Activated CD4-positive, alpha-beta memory T cell treated with anti-CD3 and anti-CD28 coated beads, Interleukin-2, amount 10 ng/mL, durations not matched to agents 7 days and 5 days (primary cell): ENCODE measurements around the gene KLHL14. TPM values are rescaled to one million over a fixed set of nuclear protein-coding genes. Genes with fewer than 3 reads are reported as not detected.
"Not testable (repeated sequence)": the region's sequence is repeated elsewhere in the genome, so short reads cannot be mapped to it uniquely, and the experiment has no call there.

Experiments used
- CTCF ChIA-PET: fragments of 350-600 bp; sonication (Branson Sonifier 250); formaldehyde crosslinking; loops from one replicate; lab custom pipeline; 2021; ENCODE audit warnings: antibody characterized with exemption, inconsistent platforms; lab: Charles Lee
- POLR2A ChIA-PET: fragments of 350-600 bp; sonication (Branson Sonifier 250); formaldehyde crosslinking; loops from one replicate; lab custom pipeline; 2021; ENCODE audit warnings: antibody characterized with exemption; lab: Charles Lee
- DNase-seq: peaks from one replicate; pipeline ENCODE4 v3.0.0-alpha.2; 2020
- H3K27ac Mint-ChIP-seq: one replicate; pipeline ENCODE4 v1.8.0; 2021; ENCODE audit warnings: mild to moderate bottlenecking, mixed read lengths
- H3K27me3 Mint-ChIP-seq: one replicate; pipeline ENCODE4 v1.8.0; 2021; ENCODE audit warnings: mixed read lengths
- H3K36me3 Mint-ChIP-seq: one replicate; pipeline ENCODE4 v1.8.0; 2021; ENCODE audit warnings: low read depth, mixed read lengths
- H3K4me1 Mint-ChIP-seq: one replicate; pipeline ENCODE4 v1.8.0; 2021; ENCODE audit warnings: mixed read lengths
- H3K4me3 Mint-ChIP-seq: one replicate; pipeline ENCODE4 v1.8.0; 2021; ENCODE audit warnings: mild to moderate bottlenecking, mixed read lengths
- H3K9me3 Mint-ChIP-seq: one replicate; pipeline ENCODE4 v1.8.0; 2021; ENCODE audit warnings: mixed read lengths
- total RNA-seq, 2 experiments: library from RNA; stranded (reverse); gene quantifications; one replicate each; pipeline ENCODE4 v1.2.3, GENCODE V29; 2021

Gene KLHL14
- total RNA-seq, result not detected

GRCh38 chr18:32772581-32773381 lies at the start of gene KLHL14:
TSS of gene KLHL14 (minus strand) at chr18:32773023. CDS start at chr18:32770591, 2,432 bp downstream.
- H3K27me3 Mint-ChIP-seq, result peaks cover 46% of the 10 kb centered on the region
- CTCF ChIA-PET, result no interaction called here

GRCh38 chr18:32822197-32822596 lies 49.4 kb upstream of the KLHL14 start:
- H3K27me3 Mint-ChIP-seq, result no peaks in the 10 kb centered on the region
- H3K9me3 Mint-ChIP-seq, result no peaks in the 10 kb centered on the region
- ChIA-PET POLR2A (no interaction called here), CTCF (no interaction called here)
- no peaks in the 10 kb centered on the region for H3K4me1 Mint-ChIP-seq
- DNase-seq, result no peak
- no peak overlapping the region for H3K4me3 Mint-ChIP-seq
- H3K36me3 Mint-ChIP-seq, result no peaks in the 10 kb centered on the region
- no peak overlapping the region for H3K27ac Mint-ChIP-seq

More at GRCh38 chr18:32772581-32773381, at the start of gene KLHL14:
- Mint-ChIP-seq H3K27ac (no peak within 1 kb of the TSS), H3K9me3 (no peaks in the 10 kb centered on the region), H3K4me1 (no peaks in the 10 kb centered on the region), H3K36me3 (no peaks in the 10 kb centered on the region), H3K4me3 (no peak within 1 kb of the TSS)
- no peak for DNase-seq
- POLR2A ChIA-PET, result no interaction called here

- POLR2A ChIA-PET, result no interaction called here
- Mint-ChIP-seq H3K36me3 (no peaks in the 10 kb centered on the region), H3K9me3 (no peaks in the 10 kb centered on the region), H3K4me1 (no peaks in the 10 kb centered on the region), H3K27ac (no peak overlapping the region), H3K27me3 (no peaks in the 10 kb centered on the region), H3K4me3 (no peak overlapping the region)
- CTCF ChIA-PET, result no interaction called here
- DNase-seq, result no peak
These were observed 43.1 kb upstream of the KLHL14 start for GRCh38 chr18:32815881-32816280.

- Mint-ChIP-seq H3K27me3 (no peaks in the 10 kb centered on the region), H3K9me3 (no peaks in the 10 kb centered on the region), H3K27ac (no peak overlapping the region), H3K4me1 (no peaks in the 10 kb centered on the region), H3K4me3 (no peak overlapping the region), H3K36me3 (no peaks in the 10 kb centered on the region)
- POLR2A ChIA-PET, result no interaction called here
- DNase-seq, result no peak
- CTCF ChIA-PET, result no interaction called here
These were observed 39.5 kb upstream of the KLHL14 start for GRCh38 chr18:32812342-32812741.

- H3K27ac Mint-ChIP-seq, result no peak overlapping the region
- H3K4me3 Mint-ChIP-seq, result no peak overlapping the region
- POLR2A ChIA-PET, result no interaction called here
- no peaks in the 10 kb centered on the region for H3K9me3 Mint-ChIP-seq
- DNase-seq, result no peak
- H3K4me1 Mint-ChIP-seq, result no peaks in the 10 kb centered on the region
- no peaks in the 10 kb centered on the region for H3K27me3 Mint-ChIP-seq
- H3K36me3 Mint-ChIP-seq, result no peaks in the 10 kb centered on the region
- CTCF ChIA-PET, result no interaction called here
These were observed 37.5 kb upstream of the KLHL14 start for GRCh38 chr18:32810314-32810713.

- DNase-seq, result no peak
- ChIA-PET CTCF (no interaction called here), POLR2A (no interaction called here)
- Mint-ChIP-seq H3K4me1 (no peaks in the 10 kb centered on the region), H3K27ac (no peak overlapping the region), H3K4me3 (no peak overlapping the region), H3K36me3 (no peaks in the 10 kb centered on the region), H3K27me3 (no peaks in the 10 kb centered on the region), H3K9me3 (no peaks in the 10 kb centered on the region)
These were observed 32.5 kb upstream of the KLHL14 start for GRCh38 chr18:32805354-32805753.

GRCh38 chr18:32804134-32804888 lies 31.5 kb upstream of the KLHL14 start:
- Mint-ChIP-seq H3K27me3 (no peaks in the 10 kb centered on the region), H3K4me3 (no peak overlapping the region), H3K27ac (no peak overlapping the region), H3K4me1 (no peaks in the 10 kb centered on the region), H3K36me3 (no peaks in the 10 kb centered on the region), H3K9me3 (no peaks in the 10 kb centered on the region)
- POLR2A ChIA-PET, result no interaction called here
- CTCF ChIA-PET, result no interaction called here
- no peak for DNase-seq

- H3K36me3 Mint-ChIP-seq, result no peaks in the 10 kb centered on the region
- no peak overlapping the region for H3K4me3 Mint-ChIP-seq
- POLR2A ChIA-PET, result no interaction called here
- H3K27ac Mint-ChIP-seq, result no peak overlapping the region
- no peaks in the 10 kb centered on the region for H3K4me1 Mint-ChIP-seq
- CTCF ChIA-PET, result no interaction called here
- no peaks in the 10 kb centered on the region for H3K9me3 Mint-ChIP-seq
- H3K27me3 Mint-ChIP-seq, result no peaks in the 10 kb centered on the region
- no peak for DNase-seq
These were observed 30.7 kb upstream of the KLHL14 start for GRCh38 chr18:32803568-32803967.

GRCh38 chr18:32802591-32803451 lies 30.0 kb upstream of the KLHL14 start:
- no peak overlapping the region for H3K4me3 Mint-ChIP-seq
- CTCF ChIA-PET, result no interaction called here
- no peaks in the 10 kb centered on the region for H3K36me3 Mint-ChIP-seq
- no peaks in the 10 kb centered on the region for H3K27me3 Mint-ChIP-seq
- H3K27ac Mint-ChIP-seq, result no peak overlapping the region
- POLR2A ChIA-PET, result no interaction called here
- no peak for DNase-seq
- H3K9me3 Mint-ChIP-seq, result peaks cover 3% of the 10 kb centered on the region
- no peaks in the 10 kb centered on the region for H3K4me1 Mint-ChIP-seq

- ChIA-PET POLR2A (no interaction called here), CTCF (no interaction called here)
- Mint-ChIP-seq H3K27me3 (no peaks in the 10 kb centered on the region), H3K27ac (no peak overlapping the region), H3K9me3 (peaks cover 4% of the 10 kb centered on the region), H3K4me1 (no peaks in the 10 kb centered on the region), H3K4me3 (no peak overlapping the region), H3K36me3 (no peaks in the 10 kb centered on the region)
- DNase-seq, result no peak
These were observed 28.4 kb upstream of the KLHL14 start for GRCh38 chr18:32801228-32801627.

GRCh38 chr18:32798209-32798960 lies 25.6 kb upstream of the KLHL14 start:
- CTCF ChIA-PET, result no interaction called here
- Mint-ChIP-seq H3K9me3 (peaks cover 4% of the 10 kb centered on the region), H3K4me1 (no peaks in the 10 kb centered on the region), H3K27ac (no peak overlapping the region), H3K36me3 (no peaks in the 10 kb centered on the region), H3K4me3 (no peak overlapping the region), H3K27me3 (no peaks in the 10 kb centered on the region)
- DNase-seq, result no peak
- POLR2A ChIA-PET, result no interaction called here

GRCh38 chr18:32794667-32795066 lies 21.8 kb upstream of the KLHL14 start:
- H3K4me3 Mint-ChIP-seq, H3K9me3 Mint-ChIP-seq, H3K4me1 Mint-ChIP-seq, CTCF ChIA-PET, DNase-seq, H3K36me3 Mint-ChIP-seq, H3K27me3 Mint-ChIP-seq, POLR2A ChIA-PET, H3K27ac Mint-ChIP-seq: not testable (repeated sequence)
